NCI-H1048 (cell line): ENCODE measurements around the gene DDX47.
"Not testable (repeated sequence)": the region's sequence is repeated elsewhere in the genome, so short reads cannot be mapped to it uniquely, and the experiment has no call there.

ENCODE experiments used
- DNase-seq: peaks from one replicate; lab custom pipeline; 2025; lab: John Stamatoyannopoulos, UW

The DDX47 gene

DNA sequence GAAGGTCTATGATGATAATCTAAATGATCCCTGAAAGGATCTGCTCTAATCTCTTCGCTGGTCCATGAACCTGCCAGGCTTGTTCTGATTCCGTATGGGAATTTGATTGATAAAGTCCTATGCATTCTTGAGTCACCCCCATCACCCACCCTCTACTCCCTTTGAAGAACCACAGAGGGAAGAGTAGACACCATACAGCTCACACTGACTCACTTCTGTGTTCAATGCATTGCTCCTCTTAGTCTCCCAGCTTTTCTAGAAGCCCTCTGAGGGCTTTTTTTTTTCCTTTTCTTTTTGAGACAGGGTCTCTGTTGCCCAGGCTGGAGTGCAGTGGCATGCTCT is 59.8 kb downstream of the DDX47 start:
- no peak for DNase-seq

GRCh38 chr12:12874029-12874428 is 60.9 kb downstream of the DDX47 start:
- no peak for DNase-seq

GRCh38 chr12:12875301-12875700 is 62.2 kb downstream of the DDX47 start:
- DNase-seq = not testable (repeated sequence)

DNA sequence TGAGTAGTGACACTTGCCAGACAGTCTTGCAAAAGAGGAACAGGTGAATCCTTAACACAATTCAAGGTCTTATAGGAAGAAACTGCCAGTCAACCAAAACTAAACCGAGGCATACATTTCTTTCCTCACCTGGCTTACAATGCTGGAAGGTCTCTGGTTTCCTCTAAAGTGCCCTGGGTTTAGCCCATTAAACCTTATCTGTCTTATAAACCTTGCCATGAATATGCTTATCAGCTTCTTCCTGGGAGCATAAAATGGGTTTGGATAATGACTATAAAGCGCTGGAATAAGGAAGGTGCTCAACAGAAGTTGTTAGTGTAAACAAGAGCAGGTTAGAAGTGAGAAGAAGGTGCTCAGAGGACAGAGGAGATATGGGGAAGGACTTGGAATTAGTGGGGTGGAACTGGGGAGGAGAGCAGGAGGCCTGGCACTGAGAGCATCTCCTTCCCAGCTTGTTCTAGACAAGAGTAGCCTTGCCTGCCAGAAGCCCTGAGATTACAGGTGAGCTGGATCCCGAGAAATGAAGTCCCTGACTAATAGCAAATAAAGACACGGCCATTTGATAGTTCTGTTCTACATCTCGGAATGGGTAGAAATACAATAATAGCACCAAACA is 64.1 kb downstream of the DDX47 start:
- DNase-seq = no peak

DNA sequence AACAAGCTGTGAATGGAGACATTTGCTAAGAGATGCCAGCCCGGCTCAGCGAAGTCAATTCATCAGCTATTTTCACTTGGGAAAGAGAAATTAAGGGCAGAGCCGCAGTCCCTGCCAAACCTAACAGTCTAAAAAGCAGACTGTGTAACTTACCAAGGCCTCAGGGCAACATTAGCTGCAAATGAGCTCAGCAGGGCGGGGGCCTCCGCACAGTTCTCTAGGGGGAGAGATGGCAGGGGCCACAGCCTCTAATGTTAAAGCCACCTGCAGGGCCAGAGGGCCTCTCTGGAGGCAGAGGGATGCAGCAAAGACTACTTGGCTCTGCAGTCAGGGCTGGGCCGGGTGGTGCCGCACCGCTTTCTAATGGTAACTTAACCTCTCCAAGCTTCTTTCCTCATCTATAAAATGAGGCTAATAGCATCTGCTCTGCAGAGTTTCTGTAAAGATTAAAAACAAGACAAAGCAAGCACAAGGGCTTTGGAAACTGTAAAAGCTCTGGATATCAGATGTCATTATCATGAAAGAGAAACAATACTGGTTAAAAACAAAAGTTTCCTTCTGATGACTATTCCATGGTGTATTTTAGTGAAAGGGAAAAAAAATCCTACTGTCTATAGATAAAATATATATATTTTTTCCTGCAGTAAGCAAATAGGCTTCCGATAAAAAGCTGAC is 64.8 kb downstream of the DDX47 start:
- DNase-seq = no peak
